ENCODE results near the gene ONECUT3. TPM values are rescaled to one million over a fixed set of nuclear protein-coding genes. Genes with fewer than 3 reads are reported as not detected.

Gene ONECUT3
- total RNA-seq, 1 experiment from 2014 or later: not detected

Small RNA genes within 50 kb of the gene (small RNA-seq; reads per million reads assigned to genes)
- gene RF00017: not detected

Other genes starting within 250 kb of the ONECUT3 start
- 1.3 and 3.9 TPM in 2 replicates for gene ADAMTSL5, start 240.5 kb upstream of the ONECUT3 start, total RNA-seq (2014; rRNA removed; shearing (Covaris generic))
- not detected in 2 replicates for gene PLK5, start 229.4 kb upstream of the ONECUT3 start, total RNA-seq (2014; rRNA removed; shearing (Covaris generic))
- gene MEX3D, start 185.2 kb upstream of the ONECUT3 start, total RNA-seq (2014; rRNA removed; shearing (Covaris generic)): 75.4 and 90.6 TPM in 2 replicates
- gene MBD3, start 160.6 kb upstream of the ONECUT3 start, total RNA-seq (2014; rRNA removed; shearing (Covaris generic)): 202 and 231 TPM in 2 replicates
- gene UQCR11, start 148.0 kb upstream of the ONECUT3 start, total RNA-seq (2014; rRNA removed; shearing (Covaris generic)): 121 and 155 TPM in 2 replicates
- 241 and 271 TPM in 2 replicates for gene TCF3, start 100.9 kb upstream of the ONECUT3 start, total RNA-seq (2014; rRNA removed; shearing (Covaris generic))
- 0.65 and 2.0 TPM in 2 replicates for gene ATP8B3, start 58.8 kb downstream of the ONECUT3 start, total RNA-seq (2014; rRNA removed; shearing (Covaris generic))
- 19.1 and 26.1 TPM in 2 replicates for gene REXO1, start 95.0 kb downstream of the ONECUT3 start, total RNA-seq (2014; rRNA removed; shearing (Covaris generic))
- gene KLF16, start 110.1 kb downstream of the ONECUT3 start, total RNA-seq (2014; rRNA removed; shearing (Covaris generic)): 25.2 and 34.5 TPM in 2 replicates
- gene ABHD17A, start 132.0 kb downstream of the ONECUT3 start, total RNA-seq (2014; rRNA removed; shearing (Covaris generic)): 136 and 141 TPM in 2 replicates
- 3.2 and 6.9 TPM in 2 replicates for gene ADAT3, start 151.9 kb downstream of the ONECUT3 start, total RNA-seq (2014; rRNA removed; shearing (Covaris generic))
- gene SCAMP4, start 151.9 kb downstream of the ONECUT3 start, total RNA-seq (2014; rRNA removed; shearing (Covaris generic)): 67.6 and 73.3 TPM in 2 replicates
- gene CSNK1G2, start 187.7 kb downstream of the ONECUT3 start, total RNA-seq (2014; rRNA removed; shearing (Covaris generic)): 175 and 178 TPM in 2 replicates